ENCODE data around the gene TBCD.

TBCD gene

DNA sequence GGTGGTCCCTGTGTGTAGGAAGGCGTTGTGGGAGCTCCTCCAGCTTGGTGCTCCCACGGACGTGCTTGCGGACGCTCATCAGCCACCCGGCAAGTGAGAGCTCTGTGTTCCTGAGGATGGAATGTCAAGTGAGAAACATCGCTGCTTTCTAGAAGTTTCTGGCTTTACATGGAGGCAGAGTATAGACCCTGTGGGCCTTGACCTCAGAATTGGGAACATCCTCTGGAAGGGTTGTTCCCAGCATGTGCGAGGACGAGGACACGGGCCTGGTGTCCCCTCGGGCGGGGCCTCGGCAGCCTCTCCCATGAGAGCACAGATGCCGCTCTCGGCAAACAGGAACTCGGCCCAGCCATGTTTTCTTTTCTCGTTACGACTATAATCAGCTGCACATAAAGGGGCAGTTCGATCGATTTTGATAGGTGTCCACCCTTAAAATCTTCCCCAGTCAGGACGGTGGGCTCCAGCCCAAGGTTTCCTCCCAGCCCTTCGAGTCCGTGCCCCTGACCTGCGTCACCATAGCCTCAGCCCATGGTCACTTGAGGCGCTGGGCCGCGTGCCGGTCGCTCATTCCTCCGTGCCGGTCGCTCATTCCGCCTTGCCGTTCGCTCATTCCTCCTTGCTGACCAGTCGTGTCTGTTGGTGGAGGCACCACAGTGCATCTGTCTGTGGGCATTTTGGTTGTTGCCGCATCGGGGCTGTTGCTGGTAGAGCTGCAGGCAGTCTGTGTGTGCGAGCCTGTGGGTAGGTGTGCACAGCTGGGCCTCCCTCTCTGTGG is 179.2 kb downstream of the TBCD start:
- no peaks in the 10 kb centered on the region for H3K4me1 Mint-ChIP-seq
- no peak overlapping the region for H3K27ac Mint-ChIP-seq
- no peak overlapping the region for H3K4me3 Mint-ChIP-seq
- peaks cover 19% of the 10 kb centered on the region for H3K36me3 Mint-ChIP-seq
- no peaks in the 10 kb centered on the region for H3K27me3 Mint-ChIP-seq
- H3K9me3 Mint-ChIP-seq, result no peaks in the 10 kb centered on the region

- H3K36me3 Mint-ChIP-seq, result peaks cover 16% of the 10 kb centered on the region
- no peaks in the 10 kb centered on the region for H3K27me3 Mint-ChIP-seq
- H3K27ac Mint-ChIP-seq, result no peak overlapping the region
Observed at GRCh38 chr17:82931699-82932517, 180.0 kb downstream of the TBCD start.

DNA sequence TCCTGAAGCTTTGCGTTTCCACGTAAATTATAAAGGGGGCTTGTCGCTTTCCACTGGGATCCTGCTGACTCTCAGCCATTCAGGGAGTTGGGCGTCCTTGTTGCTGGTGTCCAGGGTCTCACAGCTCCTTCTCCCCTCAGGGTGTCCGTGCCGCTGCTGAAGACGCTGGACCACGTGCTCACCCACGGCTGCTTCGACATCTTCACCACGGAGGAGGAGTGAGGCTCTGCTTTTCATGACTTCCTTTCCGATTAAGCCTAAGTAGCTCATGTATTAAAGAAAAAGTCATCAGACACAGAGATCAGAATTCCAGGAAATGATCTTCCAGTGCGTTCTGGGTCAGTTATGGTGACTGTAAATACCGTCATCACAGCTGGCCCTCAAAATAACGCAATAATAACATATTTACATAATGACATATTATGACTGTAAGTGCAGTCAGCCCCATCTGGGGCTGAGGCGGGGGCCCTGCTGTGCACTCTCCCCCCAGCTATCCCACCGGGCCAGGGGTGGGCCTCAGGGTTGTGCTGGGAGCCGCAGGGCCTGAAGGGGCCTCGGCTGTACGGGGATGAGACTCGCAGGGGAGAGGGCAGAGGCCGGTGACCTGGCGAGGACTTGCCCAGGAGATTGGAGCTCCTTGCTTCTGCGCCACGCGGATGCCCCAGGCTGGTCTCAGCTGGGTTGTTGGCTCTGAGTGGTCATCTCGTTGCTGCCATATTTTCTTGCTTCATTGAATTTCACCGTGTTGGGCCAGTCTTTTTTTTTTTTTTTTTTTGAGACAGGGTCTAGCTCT is 180.8 kb downstream of the TBCD start:
- Mint-ChIP-seq H3K27me3 (no peaks in the 10 kb centered on the region), H3K4me3 (no peak overlapping the region), H3K9me3 (no peaks in the 10 kb centered on the region), H3K36me3 (peaks cover 16% of the 10 kb centered on the region), H3K4me1 (no peaks in the 10 kb centered on the region), H3K27ac (no peak overlapping the region)

More at GRCh38 chr17:82931699-82932517, 180.0 kb downstream of the TBCD start:
- Mint-ChIP-seq H3K4me3 (no peak overlapping the region), H3K4me1 (no peaks in the 10 kb centered on the region), H3K9me3 (no peaks in the 10 kb centered on the region)

- Mint-ChIP-seq H3K36me3 (peaks cover 23% of the 10 kb centered on the region), H3K27ac (no peak overlapping the region), H3K4me3 (no peak overlapping the region), H3K9me3 (no peaks in the 10 kb centered on the region), H3K4me1 (no peaks in the 10 kb centered on the region), H3K27me3 (no peaks in the 10 kb centered on the region)
Observed at GRCh38 chr17:82933911-82934310, 182.0 kb downstream of the TBCD start.

DNA sequence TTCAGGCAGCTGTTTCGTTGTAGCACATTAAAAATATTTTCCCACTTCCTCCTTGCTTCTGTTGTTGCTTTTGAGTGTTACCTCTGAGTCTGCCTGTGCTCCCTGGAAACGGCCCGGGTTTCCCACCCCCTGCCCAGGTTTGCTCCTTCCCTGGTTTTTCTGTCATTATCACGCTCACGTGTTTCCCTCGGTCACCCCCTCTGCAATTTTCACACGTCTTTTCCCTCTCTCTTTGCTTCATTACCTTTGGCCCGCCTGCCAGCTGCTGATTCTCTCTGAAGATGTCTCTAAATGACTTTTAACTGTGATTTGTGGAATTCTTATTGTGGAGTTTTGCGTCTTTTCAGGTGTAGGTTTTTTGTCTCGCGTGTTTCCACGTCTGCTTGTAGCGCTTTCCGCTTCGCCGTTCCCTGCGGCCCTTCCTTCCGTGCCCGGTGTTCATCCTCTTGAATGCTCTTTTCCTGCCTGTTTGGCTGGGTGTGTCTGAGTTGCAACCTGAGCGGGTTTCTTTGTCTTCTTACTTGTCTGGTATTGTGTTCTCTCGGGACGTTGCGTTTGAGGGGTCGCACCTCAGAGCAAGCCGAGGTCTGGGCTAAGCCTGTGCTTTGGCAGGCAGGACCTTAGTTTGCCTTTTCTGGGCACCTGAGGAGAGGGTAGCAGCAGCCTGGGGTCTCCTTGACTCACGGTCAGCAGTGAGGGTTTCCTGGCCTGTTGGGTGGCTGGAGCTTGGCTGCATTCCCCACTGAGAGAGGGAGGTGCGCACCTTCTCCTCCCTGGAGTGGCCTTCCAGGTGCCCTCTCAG is 184.3 kb downstream of the TBCD start:
- Mint-ChIP-seq H3K27me3 (no peaks in the 10 kb centered on the region), H3K9me3 (no peaks in the 10 kb centered on the region), H3K36me3 (peaks cover 18% of the 10 kb centered on the region), H3K4me3 (no peak overlapping the region), H3K4me1 (no peaks in the 10 kb centered on the region), H3K27ac (peak overlapping the region; percentile 41)

DNA sequence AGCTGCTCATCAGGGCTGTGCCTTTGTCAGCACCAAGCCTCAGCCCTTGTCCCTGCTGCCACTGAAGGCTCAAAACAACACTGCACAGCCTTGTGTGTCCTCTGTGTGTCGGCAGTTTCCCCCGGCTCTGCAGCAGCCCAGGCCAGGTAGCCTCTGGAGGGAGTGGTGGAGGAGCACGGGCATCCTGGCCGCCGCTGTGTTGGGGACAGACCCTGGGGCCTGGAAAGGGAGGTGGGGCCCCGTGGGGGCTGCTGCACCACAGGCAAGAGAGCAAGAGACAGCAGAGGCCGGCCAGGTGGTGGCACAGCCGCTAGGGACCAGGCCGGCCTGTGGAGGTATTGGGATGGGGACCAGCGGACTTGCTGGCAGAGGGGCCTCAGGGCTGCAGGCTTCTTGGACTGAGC is 184.9 kb downstream of the TBCD start:
- H3K36me3 Mint-ChIP-seq, result peaks cover 19% of the 10 kb centered on the region
- H3K27me3 Mint-ChIP-seq, result no peaks in the 10 kb centered on the region
- no peak overlapping the region for H3K27ac Mint-ChIP-seq
- H3K4me1 Mint-ChIP-seq, result no peaks in the 10 kb centered on the region
- no peaks in the 10 kb centered on the region for H3K9me3 Mint-ChIP-seq
- no peak overlapping the region for H3K4me3 Mint-ChIP-seq

- Mint-ChIP-seq H3K4me1 (no peaks in the 10 kb centered on the region), H3K4me3 (no peak overlapping the region), H3K27me3 (no peaks in the 10 kb centered on the region), H3K36me3 (peaks cover 21% of the 10 kb centered on the region), H3K9me3 (no peaks in the 10 kb centered on the region), H3K27ac (no peak overlapping the region)
Observed at GRCh38 chr17:82937411-82938371, 185.8 kb downstream of the TBCD start.

GRCh38 chr17:82938486-82938872 is 186.6 kb downstream of the TBCD start:
- no peak overlapping the region for H3K27ac Mint-ChIP-seq
- H3K27me3 Mint-ChIP-seq, result no peaks in the 10 kb centered on the region
- peaks cover 28% of the 10 kb centered on the region for H3K36me3 Mint-ChIP-seq
- H3K4me3 Mint-ChIP-seq, result no peak overlapping the region
- no peaks in the 10 kb centered on the region for H3K4me1 Mint-ChIP-seq
- no peaks in the 10 kb centered on the region for H3K9me3 Mint-ChIP-seq

- Mint-ChIP-seq H3K27me3 (no peaks in the 10 kb centered on the region), H3K4me1 (no peaks in the 10 kb centered on the region), H3K27ac (no peak overlapping the region), H3K4me3 (no peak overlapping the region), H3K36me3 (peaks cover 33% of the 10 kb centered on the region), H3K9me3 (no peaks in the 10 kb centered on the region)
Observed at GRCh38 chr17:82938873-82939620, 187.2 kb downstream of the TBCD start.

- no peak overlapping the region for H3K27ac Mint-ChIP-seq
- no peaks in the 10 kb centered on the region for H3K27me3 Mint-ChIP-seq
- peaks cover 39% of the 10 kb centered on the region for H3K36me3 Mint-ChIP-seq
- H3K4me1 Mint-ChIP-seq, result no peaks in the 10 kb centered on the region
- H3K4me3 Mint-ChIP-seq, result no peak overlapping the region
- H3K9me3 Mint-ChIP-seq, result peaks cover under 1% of the 10 kb centered on the region
Observed at GRCh38 chr17:82939621-82940135, 187.8 kb downstream of the TBCD start.

DNA sequence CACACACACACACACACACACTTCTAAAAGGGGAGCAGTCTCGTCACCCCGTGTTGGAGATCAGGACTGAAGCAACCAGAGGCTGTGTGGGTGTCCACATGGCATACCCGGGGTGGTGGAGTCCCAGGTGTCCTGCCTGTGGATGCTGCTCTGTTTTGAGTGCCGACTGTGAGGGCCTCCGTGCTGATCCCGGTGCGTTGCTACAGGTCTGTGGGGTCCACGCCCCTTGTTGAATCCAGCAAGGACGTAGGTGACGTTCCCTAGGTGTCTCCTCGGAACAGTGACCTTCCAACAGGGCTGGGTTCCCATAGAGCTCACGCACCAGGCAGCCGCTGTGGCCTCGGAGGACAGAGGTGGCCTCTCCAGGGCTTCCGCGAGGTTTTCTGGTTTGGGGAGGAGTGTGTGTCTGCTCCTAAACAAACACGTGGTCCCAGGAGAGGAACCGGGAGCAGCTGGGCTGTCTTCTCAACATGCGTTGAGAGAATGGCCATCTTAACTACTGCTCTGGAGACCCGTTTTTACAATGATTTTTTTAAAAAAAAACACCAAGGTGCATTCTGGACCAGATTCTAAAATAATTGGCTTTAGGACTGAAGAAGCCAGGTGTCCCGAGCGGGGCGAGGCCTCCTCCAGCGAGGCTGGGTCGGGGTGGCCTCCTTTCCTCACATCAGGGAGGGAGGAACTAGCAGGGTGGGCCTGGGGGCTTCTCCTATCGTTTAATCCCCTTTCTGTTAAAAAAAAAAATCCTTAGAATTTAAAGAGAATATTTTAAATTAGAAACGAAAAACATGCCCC is 188.6 kb downstream of the TBCD start:
- peaks cover 46% of the 10 kb centered on the region for H3K36me3 Mint-ChIP-seq
- H3K9me3 Mint-ChIP-seq, result peaks cover 8% of the 10 kb centered on the region

GRCh38 chr17:82941021-82942001 is 189.4 kb downstream of the TBCD start:
- no peaks in the 10 kb centered on the region for H3K4me1 Mint-ChIP-seq
- H3K27me3 Mint-ChIP-seq, result no peaks in the 10 kb centered on the region
- H3K36me3 Mint-ChIP-seq, result peaks cover 50% of the 10 kb centered on the region
- peaks cover 16% of the 10 kb centered on the region for H3K9me3 Mint-ChIP-seq
- no peak overlapping the region for H3K4me3 Mint-ChIP-seq
- no peak overlapping the region for H3K27ac Mint-ChIP-seq

More for the DNA sequence above, 188.6 kb downstream of the TBCD start:
- Mint-ChIP-seq H3K4me1 (no peaks in the 10 kb centered on the region), H3K27me3 (no peaks in the 10 kb centered on the region), H3K27ac (no peak overlapping the region), H3K4me3 (no peak overlapping the region)

Data from activated naive CD4-positive, alpha-beta T cell treated with anti-CD3 and anti-CD28 coated beads, Interleukin-2, amount 50 U/mL, for 24 hours (primary cell).